GM23248 (cell line): ENCODE results near the gene TEKTIP1.

Source experiments
- EZH2 ChIP-seq: fragments of 200-600 bp; sonication (generic); IDR thresholded peaks from 2 replicates; pipeline ENCODE4 v1.6.1; 2018; ENCODE audit warnings: antibody characterized with exemption, mild to moderate bottlenecking; ENCODE audit not compliant: insufficient read depth, poor library complexity, severe bottlenecking
- EZH2phosphoT487 ChIP-seq: fragments of 200-600 bp; sonication (generic); IDR thresholded peaks from 2 replicates; pipeline ENCODE4 v1.6.1; 2018; ENCODE audit warnings: antibody characterized with exemption, moderate library complexity, mild to moderate bottlenecking, low read depth; ENCODE audit not compliant: insufficient read depth

GRCh38 chr19:3510727-3511126 lies 28.2 kb upstream of the TEKTIP1 start:
- TF ChIP-seq EZH2phosphoT487 = no peak
- no peak for TF ChIP-seq EZH2
